DLD1 (cell line): Measurements from ENCODE around the gene ALX3.

Source experiments
- in situ Hi-C: cut with HindIII; loops from 2 replicates; pipeline ENCODE4 v1.10.0; 2017; ENCODE audit warnings: low sequenced_read_pairs

The ALX3 gene

DNA sequence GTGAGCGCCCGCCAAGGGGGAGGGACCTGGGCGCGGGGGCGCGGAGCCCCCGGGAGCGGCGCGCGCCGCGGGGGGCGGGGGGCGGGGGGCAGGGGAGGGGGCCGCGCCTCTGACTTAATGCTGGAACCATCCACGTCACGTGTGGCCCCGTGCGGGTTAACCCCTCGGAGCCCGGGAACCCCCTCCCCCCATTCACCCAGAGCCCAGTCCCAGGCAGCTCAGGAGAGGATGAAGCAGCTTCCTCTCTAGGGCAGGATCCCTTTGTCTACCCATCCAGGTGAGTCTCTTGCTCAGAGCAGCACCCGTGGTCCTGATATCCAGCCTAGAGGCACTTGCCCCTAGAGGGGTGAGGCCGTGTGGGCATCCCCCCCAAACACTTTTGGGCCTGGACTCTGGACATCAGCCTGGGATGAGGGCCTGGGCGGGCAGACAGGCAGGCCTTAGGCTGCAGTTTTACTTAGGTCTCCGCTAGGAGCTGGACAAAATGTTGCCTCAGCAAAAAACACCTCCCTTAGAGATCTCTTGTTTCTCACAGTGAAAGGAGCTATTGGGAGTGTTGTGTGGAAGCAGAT, at the start of gene ALX3:
ALX3 (minus strand) TSS at position 2 of the 572 bp plus-strand sequence. CDS start 60 bp downstream, outside the sequence.
- in situ Hi-C loops = no loop called here

GRCh38 chr1:110119843-110120242, 49.4 kb upstream of the ALX3 start:
- in situ Hi-C loops = no loop called here

DNA sequence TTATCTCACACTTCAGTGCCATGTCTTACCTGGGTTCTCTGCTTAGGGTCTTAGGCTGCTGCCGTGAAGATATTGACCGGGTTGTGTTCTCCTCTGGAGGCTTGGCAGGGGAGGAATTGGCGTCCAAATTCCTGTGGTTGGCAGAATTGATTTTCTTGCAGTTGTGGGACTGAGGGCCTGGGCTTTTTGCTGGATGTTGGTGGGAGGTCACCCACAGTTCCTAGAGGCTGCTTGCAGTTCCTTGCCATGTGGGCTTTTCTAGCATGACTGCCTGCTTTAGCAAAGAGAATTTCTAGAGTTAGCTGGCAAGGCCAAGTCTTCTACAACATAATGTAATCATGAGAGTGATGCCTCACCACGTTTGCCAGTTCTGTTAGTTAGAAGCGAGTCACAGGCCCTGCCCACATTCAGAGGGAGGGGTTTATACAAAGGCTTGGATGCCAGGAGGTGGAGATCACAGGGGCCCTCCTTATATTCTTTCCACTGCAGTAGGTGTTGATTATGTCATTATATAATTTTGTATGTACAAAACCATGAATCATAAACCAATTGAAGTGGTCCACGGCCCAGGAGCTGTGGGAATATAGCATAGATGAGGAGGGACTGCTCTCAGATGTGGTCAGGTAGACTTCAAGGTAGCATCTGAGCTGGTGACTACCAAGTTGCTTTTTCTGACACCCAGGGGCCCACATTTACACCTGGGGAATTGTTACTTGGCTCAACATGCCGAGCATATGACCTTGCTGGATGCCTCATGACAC, 48.3 kb upstream of the ALX3 start:
- in situ Hi-C loops = no loop called here

GRCh38 chr1:110114784-110115183, 44.3 kb upstream of the ALX3 start:
- in situ Hi-C loops = no loop called here

DNA sequence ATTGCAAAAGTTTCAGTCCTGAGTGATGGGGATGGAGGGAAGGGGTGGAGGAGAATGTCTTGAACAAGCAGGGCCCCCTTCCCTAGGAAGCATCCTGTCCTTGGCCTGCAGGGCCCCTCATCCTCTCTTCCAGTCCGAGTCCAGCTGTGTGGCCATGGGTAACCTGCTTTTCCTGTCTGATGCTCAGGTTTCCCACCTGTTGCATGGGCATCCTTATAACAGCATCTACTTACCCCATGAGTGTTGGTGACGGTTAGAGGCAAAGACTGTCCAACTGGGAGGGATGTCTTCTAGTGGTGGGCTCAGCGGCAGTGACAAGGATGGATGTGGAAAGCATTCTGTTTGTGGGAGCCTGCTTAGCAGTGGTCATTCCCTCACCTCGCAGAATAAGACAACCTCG, 43.7 kb upstream of the ALX3 start:
- in situ Hi-C loops = no loop called here

DNA sequence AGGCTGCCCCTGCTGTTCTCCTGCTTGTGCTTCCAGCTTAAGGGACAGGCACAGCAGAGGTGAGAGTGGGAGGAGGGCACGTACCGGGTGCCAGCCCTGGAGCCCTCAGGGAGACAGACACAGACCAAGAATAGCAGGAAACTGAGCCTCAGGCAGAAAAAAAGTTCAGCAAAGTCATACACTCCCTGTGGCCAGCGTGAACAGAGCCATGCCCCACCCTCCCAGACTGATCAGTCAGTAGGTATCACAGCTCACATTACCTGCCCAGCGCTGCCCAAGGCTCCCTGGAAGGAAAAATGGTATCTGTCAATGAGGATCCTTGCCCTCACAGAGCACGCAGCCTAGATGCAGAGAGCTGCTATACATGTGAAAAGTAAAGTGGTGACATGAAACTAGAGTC, 43.1 kb upstream of the ALX3 start:
- in situ Hi-C loops = no loop called here

GRCh38 chr1:110112656-110113055, 42.2 kb upstream of the ALX3 start:
- in situ Hi-C loops = no loop called here

DNA sequence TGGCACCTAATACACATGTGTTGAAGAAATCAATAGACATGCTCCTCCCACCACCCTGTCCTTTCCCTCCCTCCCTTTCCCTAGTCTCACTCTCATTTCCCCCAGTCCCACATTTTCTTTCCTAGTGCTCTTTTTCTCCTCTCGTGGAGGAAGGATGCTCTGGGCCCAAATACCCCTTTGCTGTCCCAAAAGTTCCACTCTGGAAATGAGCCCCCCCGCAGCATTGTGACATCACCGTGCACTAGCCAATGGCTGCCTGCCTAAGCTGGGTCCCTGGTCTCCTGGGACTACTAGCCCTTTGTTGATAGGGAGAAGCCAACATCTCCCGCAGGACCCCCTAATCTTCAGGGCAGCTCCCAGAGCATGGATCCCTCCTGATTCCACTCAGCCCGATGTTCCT, 41.7 kb upstream of the ALX3 start, which contains the start of gene UBL4B:
UBL4B (plus strand) TSS at position 301 of the 400 bp plus-strand sequence; CDS start at position 393, 92 bp downstream.
- in situ Hi-C loops = no loop called here

GRCh38 chr1:110111081-110111480, 40.6 kb upstream of the ALX3 start:
- in situ Hi-C loops = no loop called here

- in situ Hi-C loops = no loop called here
These were observed 37.5 kb upstream of the ALX3 start for GRCh38 chr1:110107867-110108469.

DNA sequence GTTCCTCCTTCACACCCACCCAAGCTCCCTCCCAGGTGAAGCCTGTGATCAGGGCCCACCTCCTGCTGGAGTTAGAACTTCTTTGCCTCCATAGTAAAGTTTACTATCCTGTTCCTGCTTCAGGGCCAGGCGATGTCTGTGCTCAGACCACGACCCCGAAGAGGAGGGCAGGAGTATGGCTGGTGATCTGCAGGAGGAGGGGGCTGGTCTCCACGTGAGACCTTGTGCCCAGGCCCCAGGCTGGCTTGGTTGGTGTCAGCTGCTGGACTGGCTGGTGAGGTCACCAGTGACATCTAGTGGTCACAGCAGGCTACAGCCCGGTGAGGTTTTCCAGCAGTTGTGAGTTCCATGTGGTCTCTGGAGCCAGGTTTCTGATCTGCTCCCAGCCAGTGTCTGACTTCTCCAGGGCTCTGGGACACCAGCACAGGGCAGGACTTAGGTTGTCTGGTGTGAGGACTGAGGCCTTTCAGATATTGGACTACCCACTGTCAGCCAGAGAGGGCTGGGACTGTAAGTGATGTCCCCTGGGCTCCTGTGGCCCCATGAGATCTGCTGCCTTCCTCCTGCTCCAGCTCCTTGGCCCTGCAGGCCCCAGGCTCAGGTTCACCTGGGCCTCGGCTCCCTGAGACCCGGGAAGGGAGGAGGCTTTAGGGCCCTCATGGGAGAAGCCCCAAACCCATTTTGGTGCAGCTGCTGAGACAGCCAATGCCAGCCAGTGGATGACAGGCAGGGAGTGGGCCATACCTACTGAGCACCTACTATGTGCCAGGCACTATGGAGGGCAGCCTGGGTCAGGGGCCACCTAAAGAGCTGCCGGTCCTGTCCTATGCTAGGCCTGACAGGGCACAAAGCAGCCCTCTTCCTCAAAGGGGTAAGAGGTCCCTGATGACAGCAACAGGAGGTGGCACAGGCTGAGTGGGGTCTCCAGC, 35.8 kb upstream of the ALX3 start:
- in situ Hi-C loops = no loop called here

DNA sequence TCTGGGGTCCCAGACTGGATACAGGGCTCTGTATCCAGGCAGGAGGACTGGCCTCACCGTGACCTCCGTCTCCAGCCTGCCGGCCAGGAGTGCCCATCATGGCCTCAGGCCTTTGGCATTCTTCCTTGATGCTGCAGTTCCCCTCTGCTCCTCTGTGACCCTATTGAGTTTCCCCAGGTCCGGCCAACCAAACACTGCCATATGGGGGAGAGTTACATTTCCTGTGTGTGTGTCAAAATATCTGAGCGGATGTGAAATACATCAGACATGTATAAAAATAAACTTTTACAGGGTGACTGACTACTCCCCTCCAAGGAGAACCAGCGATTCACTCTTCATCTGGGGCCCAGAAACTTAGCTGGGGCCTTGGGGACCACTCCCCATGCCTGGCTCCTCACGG, 31.6 kb upstream of the ALX3 start:
- in situ Hi-C loops = no loop called here

DNA sequence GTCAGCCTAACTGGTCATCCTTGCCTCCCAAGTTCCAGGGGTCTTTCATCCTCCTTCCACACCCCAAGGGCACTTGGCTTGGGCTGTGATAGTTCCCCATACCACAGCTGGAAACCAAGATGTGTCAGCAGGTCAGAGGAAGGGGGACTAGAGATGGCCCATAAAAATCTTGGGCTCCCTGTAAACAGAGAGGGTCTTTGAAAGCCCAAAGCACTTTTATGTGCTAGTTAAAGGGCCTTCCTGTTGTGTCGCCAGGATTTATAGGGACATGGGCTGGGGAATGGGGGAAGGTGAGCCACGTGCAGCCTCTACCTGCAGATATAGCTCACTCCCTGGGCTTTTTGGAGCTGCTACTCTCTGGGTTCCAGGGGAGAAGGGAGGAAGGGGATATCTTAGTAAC, 29.9 kb upstream of the ALX3 start:
- in situ Hi-C loops = no loop called here

GRCh38 chr1:110098222-110099026, 28.0 kb upstream of the ALX3 start:
- in situ Hi-C loops = no loop called here

DNA sequence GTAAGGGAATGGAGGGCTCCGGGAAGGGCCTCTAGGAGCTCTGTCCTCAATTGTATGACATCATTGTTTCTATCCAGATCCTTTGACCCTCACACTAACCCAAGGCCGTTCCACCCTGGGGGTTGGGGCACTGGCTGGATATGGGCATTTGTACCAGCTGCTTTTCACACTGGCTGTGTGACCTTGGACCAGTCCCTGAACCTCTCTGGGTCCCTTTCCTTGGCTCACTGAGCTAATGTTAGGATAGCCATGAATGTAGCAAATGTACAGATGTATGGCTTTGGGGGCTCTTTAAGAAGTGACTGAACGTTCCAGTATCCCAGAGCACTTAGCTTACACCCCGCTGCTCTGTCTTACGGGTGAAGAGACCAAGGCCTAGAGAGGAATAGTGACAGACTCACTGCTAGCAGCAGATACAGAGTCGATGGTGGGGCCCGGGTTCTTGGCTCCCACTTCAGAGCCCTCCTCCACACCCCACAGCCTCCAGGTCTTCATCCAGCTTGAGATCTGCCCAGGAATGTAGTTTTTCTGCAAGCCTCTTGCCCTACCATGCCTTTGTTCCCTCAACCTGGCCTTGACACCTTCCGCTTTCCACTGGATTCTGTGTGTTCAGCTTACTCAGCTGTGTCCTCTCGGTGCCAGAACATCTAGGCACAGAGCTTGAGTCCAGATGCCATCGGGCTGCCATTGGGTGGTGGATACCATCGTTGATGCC, 27.2 kb upstream of the ALX3 start:
- in situ Hi-C loops = no loop called here

DNA sequence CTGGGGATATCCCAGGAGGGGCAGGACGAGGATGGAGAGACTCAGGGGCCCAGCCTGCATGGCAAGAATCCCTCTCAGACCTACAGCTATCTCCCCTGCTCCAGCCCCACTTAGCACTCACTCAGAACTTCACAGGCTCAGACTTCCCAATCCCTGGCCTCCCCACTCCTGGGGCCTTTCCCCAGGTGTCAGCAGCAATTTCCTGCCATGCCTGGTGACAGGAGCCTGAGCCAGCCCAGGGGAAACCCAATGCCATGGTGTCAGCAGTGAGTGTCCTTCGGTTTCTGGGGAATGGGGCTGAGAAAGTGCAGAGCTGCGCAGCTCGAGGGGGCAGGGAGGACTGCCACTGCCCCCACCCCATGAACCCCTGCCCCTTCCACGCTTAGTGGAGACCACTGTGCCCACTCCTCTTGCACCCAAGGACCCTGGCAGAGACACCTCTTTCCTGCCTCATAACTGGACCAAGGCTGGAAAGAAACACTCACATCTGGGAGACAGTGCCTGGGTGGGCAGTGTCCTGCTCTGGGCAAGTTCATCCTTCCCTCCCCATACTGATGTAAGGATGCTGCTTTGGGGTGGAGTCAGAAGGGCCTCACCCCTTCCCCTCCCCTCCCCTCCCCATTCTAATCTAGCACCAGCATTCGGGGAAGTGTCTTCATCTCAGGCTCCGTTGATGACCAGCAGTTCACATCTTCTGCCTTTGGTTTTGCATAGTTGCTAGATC, 24.6 kb upstream of the ALX3 start:
- in situ Hi-C loops = no loop called here

DNA sequence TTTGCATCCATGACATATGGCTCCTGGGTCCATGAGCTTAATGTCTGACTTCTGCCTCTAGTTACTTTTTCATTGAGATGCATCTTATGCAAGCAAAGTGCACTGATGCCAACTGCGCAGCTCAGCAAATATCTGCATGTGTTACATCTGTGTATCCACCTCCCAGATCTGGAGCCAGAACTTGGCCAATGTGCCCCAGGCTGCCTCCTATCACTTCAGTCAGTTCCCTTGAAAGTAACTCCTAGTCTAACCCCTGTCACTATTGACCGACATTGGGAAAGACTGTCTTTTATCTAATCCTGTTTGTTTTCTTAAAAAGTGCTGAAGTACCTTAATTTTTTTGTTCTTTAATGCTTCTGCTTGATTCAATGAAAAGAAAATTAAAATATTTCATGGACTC, 22.5 kb upstream of the ALX3 start:
- in situ Hi-C loops = no loop called here

GRCh38 chr1:110091791-110092190, 21.3 kb upstream of the ALX3 start:
- in situ Hi-C loops = no loop called here

- in situ Hi-C loops = no loop called here
These were observed 20.9 kb upstream of the ALX3 start for GRCh38 chr1:110091381-110091780.
